ENCODE measurements around the gene POU2F2.

The POU2F2 gene

DNA sequence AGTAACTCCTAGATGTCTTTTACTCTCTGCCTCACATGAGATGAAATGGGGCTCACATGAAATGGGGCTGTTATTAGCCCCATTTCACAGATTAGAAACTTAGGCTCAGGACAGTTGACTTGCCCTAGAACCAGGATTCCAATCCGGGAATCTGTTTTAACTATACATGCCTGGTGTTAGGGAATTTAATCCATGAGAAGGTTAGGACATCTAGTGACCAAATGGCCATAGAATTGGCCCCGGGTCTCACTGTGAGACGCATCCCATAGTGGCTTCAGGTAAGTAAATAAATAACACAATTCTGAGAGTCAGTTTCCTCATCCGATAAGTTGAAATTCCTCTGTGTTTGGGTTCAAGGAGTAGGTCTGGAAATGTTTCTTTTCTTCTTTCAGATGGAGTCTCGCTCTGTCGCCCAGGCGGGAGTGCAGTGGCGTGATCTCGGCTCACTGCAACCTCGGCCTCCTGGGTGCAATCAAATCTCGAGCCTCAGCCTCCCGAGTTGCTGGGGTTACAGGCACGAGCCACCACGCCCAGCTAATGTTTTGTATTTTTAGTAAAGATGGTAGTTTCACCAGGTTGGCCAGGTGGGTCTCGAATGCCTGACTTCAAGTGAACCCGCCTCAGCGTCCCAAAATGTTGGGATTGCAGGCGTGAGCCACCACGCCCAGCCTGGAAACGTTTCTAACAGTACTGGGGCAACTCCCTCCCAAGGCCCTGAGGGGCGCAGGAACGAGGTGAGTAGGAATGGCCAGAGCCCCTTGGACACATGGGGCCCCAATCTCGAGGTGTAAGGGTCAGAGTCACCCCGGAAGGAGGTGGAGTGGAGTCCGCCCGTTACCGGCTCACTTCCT, 57.5 kb downstream of the POU2F2 start:
- intact Hi-C loops (cut with DNase I) = no loop called here
- peak in 9 of 42 donors; percentile 11 to 48 (median 36) for DNase-seq

DNA sequence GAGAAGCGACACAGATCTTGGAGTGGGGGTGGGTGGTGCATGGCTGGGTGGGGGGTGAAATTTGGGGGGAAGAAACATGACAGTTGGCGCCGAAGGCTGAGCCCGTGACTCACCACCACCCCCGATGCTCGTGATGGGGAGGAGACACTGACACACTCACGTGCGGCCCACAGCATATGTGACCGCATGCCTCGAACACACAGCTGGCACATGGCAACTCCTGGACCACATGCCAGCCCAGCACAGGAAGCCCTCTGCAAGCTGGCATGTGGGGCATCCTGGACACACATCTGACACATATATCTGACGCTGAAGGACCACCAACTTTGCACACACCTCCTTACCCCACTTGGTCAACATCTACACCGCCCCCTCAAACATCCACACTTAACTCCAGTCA, 61.0 kb downstream of the POU2F2 start:
- intact Hi-C loops (cut with DNase I) = no loop called here
- DNase-seq = peak in 1 of 42 donors; percentile 14

DNA sequence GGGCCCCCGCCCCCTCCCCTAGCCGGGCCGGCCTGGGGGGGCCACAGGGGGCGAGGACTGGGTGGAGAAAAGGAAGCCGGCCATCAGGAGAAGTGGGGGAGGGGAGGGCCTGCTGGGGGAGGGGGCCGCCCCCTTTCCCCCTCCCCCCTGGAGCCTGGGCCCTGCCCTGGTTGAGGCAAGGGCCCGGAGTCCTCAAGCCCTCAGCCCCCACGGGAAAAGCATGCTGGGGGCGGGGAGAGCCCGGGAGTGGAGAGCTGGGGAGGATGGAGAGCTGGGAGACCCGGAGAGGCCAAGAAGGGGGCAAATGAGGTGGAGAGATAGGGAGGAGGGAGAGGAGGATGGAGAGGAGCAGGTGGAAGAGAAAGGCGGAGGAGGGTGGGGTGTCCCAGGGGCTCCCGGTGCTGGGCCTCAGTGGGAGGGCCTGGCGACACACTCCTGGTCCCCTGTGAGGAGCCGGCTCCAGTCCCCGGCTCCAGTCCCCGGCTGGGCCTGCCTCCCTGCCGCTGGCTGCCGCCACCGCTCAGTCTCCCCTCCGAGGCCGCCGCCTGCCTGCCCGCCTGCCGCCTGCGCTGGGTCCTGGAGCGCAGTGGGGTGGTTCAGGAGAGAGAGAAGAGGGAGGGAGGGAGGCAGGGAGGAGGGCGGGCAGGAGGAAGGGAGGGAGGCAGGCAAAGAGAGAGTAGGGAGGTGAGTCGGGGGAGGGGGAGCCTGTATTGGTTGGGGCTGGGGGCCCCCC, 62.5 kb downstream of the POU2F2 start, which contains the start of gene GRIK5:
TSS of gene GRIK5 (minus strand) at position 588 of the 733 bp plus-strand sequence. CDS start 4,436 bp downstream, outside the sequence.
- intact Hi-C loops (cut with DNase I) = no loop called here
- DNase-seq = peak in 40 of 42 donors; percentile 19 to 87 (median 68)

DNA sequence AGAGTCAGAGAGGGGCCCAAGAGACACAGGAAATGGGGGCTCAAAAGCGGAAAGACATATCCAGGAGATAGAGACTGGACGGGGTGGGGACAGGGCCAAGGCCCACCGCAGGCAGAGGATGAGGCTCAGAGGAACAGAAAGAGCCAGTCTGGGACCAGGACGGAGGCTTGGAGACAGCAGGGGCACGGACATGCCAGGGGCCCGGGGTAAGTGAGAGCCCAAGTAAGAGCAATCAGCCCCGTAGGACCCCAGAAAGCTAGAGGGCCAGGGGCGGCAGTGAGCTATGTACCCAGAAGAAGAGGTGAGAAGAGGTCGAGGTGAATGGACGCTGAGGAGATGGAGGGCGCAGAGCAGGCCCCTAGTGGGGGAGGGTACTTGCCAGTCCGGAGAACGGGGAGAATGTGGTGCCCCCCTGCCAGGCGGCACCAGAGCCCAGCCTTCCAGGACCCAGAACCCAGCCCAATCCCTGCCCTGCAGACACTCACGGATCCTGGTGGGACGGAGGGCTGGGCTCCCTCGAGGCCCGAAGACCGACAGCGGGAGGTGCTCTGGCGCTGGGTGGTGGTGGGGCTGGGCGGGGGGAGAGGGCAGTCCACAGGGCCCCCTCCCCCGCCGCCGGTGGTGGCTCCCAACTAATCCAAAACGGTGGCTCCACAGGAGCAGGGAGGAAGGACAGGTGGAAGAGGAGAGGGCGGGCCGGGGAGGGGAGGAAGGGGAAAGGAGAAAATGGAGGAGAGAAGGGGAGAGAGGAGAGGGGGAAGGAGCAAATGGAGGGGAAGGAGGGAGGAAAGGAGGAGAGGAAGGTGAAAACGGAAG, 63.3 kb downstream of the POU2F2 start:
- intact Hi-C loops (cut with DNase I) = no loop called here
- DNase-seq = peak in 1 of 42 donors; percentile 16

DNA sequence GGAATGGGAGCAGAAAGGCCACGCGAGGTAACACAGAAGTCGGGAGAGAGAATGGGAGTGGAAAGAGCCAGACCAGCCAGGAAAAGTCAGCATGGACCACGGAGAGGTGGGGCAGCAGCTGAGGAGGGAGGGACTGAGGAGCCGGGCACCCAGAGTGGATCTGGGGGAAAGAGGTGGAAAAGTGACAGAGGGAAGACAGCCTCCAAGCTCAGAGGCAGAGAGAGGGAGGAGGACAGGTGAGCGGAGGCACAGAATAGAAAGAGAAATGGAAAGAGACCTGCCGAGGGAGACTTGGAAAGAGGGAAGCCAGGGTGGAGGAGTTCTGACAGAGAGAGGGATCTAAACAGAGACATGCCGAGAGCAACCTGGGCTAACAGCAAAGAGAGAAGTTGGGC, 63.9 kb downstream of the POU2F2 start:
- DNase-seq = peak in 15 of 42 donors; percentile 18 to 67 (median 32)
- intact Hi-C loops (cut with DNase I) = no loop called here

DNA sequence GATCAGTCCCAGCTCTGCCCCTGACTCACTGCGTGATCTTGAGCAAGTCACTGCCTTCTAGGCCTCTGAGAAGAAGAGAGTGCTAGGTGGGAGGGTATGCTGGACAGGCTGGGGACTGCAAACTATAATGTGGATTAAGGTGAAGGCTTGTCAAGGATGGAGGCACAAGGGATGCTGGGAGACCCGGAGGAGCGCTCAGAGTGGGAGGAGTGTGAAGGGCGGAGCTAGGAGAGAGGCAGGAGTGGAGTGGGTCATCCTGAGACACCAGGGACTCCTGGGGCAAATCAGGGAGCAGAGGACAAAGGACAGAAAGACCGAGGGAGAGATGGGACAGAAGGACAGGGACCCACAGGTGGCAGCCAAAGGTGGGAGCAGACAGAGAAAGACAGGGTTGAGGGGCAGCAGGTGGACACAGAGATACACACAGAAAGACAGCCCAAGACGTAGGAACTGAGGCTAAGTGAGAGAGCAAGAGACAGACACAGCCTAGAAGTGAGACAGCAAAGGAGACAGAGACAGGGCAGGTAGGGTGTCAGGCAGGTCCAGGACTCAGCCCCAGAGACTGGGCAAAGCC, 64.8 kb downstream of the POU2F2 start:
- DNase-seq = peak in 33 of 42 donors; percentile 25 to 79 (median 48)
- intact Hi-C loops (cut with DNase I) = no loop called here

DNA sequence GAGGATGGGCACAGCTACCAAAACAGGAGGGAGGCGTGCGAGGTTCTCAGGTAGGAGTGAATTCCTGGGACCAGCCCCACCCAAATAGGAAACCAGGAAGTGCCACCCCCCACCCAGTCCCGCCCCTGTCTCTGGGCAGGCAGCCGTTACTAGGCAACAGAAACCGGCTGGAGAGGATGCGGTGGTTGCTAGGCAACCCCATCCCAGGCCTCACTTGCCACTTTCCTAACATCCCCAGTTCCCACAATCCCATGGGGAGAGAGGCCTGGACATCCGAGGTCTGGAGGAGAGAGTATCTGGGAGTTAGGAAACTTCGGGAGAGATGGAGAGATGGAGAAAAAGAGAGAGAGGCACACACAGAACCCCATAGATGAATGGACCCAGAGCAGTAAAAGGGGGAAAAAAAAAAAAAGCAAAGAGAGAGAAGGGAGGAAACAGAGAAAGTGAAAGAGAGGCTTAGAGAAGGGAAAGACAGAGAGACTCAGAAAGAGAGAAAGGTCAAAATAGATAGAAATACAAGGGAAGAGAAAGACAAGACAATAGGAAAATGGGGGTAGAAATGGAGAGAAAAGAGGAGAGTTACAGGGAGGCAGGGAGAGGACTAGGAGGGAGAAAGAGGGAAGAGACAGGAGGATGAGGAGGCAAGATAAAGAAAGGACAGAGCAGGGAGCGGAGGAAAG, 66.0 kb downstream of the POU2F2 start:
- DNase-seq = peak in 40 of 42 donors; percentile 29 to 89 (median 64)

DNA sequence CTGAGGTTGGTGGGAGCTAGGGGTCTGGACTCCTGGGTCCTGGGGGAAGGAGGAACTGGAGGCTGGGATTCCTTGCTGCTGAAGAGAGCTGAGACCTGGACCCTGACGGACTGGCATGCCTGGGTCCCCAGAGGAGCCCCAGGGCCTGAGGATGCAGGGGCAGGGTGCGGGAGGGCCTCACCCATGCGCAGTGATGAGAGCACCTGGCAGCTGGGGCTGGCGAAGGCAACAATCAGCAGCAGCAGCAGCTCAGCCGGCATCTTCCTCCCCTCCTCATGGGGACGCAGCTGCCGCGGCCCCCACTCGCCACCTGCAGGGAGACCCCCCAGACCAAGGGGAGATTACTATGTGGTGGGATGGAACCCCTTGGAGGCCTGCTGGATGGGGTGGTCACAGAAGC, 66.7 kb downstream of the POU2F2 start:
- no peak for DNase-seq
- intact Hi-C loops (cut with DNase I) = no loop called here

More for the DNA sequence above, 66.0 kb downstream of the POU2F2 start:
- intact Hi-C loops (cut with DNase I) = no loop called here

DNA sequence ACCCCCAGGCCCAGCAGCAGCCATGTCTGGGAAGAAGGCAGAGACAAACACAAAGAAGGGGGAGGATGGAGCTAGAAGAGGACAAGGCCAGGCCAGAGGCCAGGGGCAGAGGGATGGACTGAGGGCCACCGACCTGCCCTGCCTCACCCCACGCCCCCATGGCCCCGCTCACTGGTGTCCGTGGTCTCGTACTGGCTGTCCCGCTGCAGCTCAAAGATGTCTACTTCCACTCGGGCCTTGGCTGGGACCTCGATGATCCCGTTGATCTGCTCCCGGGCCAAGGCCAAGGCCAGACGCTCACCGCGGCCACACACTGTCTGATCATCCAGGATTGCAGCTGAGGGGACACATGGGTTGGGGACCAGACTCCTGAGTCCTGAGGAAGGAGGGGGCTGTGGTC, 67.2 kb downstream of the POU2F2 start:
- DNase-seq = no peak
- intact Hi-C loops (cut with DNase I) = no loop called here

DNA sequence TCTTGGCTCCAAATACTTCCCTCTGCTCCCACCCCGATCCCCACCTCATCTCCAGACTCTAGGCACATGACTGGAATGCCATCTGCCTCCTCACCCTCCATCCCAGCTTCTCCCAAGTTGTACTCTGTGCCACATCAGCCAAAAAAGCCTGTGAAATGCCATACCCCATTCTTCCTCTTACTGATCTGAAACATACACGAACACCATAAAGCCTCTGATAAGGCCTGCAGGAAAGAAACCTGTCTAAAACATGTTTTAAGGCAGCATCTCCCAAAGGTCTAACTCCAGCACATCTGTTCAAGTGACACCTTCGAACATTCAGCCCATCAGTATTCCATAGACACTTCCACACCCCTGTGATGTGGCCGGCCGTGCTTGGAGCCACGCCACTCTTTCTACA, 67.8 kb downstream of the POU2F2 start:
- no peak for DNase-seq
- intact Hi-C loops (cut with DNase I) = no loop called here

DNA sequence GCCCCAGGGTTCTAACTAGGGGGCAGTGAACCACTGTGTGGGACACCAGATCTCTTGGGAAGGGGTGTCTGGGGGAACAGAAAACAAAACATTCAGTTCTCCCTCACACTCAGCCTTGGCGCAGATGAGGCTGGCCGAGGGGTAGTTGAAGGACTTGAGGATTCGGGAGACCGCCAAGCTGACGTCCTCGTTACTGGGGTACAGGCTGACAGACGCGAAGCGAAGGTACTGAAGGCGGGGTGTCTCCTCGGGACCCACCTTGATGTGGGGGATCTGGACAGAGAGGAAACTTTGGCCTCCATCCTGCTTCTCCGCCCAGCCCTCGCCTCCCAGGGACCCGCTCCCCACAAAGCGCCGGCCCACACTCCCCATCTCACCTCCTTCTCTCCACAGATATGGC, 69.9 kb downstream of the POU2F2 start:
- no peak for DNase-seq
- intact Hi-C loops (cut with DNase I) = no loop called here

DNA sequence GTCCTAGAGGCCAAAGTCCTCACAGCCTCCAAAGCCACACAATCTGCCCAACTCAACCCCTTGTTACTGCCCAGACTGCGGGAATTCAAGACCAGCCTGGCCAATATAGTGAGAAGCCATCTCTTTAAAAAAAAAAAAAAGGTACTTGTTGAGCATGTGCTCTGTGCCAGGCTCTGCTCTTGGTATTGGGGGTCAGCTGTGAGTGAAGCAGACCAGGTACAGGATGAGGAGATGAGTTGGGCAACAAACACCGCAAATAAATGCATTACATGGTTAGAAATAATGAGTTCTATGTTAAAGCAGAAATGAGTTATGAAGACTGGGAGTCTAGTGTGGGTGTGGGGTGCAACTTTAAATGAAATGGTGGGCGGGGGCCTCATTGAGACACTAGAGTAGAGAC, 72.1 kb downstream of the POU2F2 start:
- DNase-seq = no peak
- intact Hi-C loops (cut with DNase I) = no loop called here

DNA sequence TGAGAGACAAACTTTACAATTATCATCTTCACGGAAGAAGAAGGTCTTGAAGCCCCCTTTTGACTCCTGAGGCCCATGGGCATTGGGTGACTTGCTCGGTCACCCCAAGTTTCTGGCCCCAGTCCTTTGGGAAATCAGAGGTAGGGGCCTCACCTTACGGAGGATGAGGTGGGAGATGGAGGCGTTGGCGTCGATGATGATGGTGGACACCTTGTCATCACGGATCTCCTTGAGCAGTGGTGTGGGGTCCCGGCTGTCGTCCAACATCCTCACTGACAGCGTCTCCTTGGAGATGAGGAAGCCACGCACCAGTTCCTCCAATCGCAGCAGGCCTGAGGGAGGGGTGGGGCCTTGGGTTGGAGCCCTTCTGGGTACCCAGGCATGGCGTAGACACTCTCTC, 73.0 kb downstream of the POU2F2 start:
- intact Hi-C loops (cut with DNase I) = no loop called here
- DNase-seq = no peak

DNA sequence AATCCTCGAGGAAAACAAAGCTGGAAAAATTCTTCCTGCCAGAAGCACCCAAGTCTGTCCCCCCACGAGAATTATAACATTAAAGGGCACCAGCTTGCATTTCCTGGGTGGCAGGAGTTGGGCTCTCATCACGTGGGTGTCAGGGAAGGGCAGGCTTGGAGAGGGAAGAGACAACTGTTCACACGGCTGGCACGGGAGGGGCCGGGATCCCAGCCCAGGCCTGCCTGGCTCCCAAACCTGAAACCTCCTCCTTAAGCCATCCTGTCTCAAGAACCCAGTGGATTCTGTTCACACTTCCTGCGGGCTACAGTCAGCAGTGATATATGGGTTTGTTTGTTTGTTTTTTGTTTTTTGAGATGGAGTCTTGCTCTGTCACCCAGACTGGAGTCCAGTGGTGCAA, 74.4 kb downstream of the POU2F2 start:
- no peak for DNase-seq
- intact Hi-C loops (cut with DNase I) = no loop called here

DNA sequence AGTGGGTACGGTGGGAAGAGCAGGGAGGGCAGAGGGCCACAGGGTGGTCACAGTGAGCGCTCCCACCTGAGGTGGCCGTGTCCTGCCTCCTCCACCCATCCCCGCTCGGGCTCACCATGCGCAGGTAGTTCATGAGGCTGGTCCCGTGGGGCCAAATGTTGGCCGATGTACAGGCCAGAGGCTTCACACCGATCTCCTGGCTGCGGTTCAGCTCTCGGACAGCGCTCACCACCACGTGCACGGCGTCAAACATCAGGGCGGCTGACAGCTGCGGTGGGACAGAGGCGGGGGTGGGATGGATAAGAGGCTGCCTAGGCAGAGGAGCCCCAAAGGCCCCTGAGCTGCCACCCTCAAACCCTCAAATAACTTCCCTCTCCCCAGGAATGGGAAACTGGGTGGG, 78.0 kb downstream of the POU2F2 start:
- intact Hi-C loops (cut with DNase I) = no loop called here
- no peak for DNase-seq

DNA sequence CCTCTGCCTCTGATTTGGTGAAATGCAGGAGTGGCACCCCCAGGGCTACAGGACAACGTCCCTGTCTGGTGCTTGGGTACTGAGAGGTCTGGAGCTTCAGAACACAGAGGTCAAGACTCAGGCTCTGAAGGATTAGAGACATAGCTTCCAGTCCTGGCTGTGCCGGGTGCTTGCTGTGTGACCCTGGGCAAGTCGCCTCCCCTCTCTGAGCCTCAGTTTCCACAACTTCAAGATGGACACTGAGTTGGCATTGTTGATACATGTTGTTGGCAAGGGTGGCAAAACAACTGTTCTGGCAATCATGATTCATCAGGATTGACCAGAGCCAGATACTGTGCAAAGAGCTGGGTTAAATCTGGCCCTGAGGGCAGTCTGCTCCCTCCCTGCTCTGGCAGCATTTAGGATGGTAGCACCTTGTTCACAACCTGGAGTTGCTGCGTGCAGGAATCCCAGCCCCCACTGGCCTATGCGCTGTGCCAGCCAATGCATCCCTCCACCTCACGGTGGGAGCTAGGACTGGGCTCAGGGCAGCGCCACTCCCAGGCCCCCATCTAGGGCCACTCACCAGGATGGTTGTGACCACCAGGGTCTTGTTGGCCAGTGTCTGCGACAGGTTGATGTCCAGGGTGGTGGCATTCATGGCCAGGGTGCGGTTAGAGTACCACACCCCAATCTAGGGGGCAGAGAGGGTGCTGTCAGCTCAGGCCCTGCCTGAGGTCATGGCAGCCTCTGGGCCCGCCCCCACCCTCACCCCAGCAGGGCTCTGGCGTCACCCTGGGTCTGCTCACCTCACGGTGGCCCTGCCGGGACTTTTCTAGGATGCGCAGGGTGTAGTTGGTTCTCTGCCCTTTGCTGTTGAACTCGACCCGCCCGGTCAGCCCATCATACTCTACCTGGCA, 79.0 kb downstream of the POU2F2 start:
- intact Hi-C loops (cut with DNase I) = no loop called here
- DNase-seq = no peak

DNA sequence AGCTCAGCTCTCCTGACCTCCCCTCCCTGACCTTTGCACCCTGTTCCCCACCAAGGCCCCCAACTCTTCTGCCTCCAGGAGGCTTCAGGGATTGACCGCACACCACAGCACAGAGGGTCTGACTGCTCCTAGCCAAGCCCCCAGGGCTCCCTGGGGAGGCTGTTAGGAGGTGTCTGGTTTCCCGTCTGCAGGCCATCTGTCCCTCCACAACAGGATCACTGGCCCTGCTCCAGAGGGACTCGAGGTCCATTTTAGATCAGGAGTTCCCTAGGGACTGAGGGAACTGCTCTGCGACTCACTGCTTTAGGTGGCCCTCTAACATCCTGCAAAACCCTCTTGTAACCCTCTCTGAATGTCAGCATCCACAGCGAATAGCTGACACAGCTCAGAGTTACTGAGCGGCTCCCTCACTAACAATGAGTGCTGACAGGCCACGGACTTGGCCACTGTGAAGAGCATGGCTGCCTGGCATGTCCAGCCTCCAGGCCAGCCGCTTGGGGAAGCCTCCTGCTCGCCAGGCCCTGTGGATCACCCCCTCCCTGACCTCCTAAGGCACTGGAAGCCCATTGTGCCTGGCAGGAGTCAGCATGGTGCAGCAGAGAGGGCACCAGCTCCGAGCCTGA, 79.9 kb downstream of the POU2F2 start:
- no peak for DNase-seq
- intact Hi-C loops (cut with DNase I) = no loop called here
